ENCODE measurements around the gene VKORC1.

DNA sequence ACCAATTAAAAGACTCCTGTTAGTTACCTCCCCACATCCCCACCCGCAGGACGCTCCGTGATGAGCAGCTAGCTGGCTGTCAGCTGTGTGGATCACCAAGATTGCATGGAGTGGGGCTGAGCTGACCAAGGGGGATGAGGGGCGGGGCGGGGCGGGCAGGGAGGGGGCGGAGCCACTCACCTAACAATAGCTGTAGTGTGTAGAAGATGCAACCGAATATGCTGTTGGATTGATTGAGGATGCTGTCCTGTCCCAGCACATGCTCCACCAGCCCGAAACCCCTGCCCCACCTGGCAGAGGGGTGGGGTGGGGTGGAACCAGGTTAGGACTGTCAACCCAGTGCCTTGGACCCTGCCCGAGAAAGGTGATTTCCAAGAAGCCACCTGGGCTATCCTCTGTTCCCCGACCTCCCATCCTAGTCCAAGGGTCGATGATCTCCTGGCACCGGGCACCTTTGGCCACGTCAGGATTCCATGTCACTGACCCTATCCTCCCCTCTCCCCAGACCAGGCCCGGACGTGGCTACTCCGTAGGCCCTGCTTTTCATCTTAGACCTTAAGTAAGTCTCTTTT is 1.4 kb downstream of the VKORC1 start:
- TF ChIP-seq, protein P1, sequence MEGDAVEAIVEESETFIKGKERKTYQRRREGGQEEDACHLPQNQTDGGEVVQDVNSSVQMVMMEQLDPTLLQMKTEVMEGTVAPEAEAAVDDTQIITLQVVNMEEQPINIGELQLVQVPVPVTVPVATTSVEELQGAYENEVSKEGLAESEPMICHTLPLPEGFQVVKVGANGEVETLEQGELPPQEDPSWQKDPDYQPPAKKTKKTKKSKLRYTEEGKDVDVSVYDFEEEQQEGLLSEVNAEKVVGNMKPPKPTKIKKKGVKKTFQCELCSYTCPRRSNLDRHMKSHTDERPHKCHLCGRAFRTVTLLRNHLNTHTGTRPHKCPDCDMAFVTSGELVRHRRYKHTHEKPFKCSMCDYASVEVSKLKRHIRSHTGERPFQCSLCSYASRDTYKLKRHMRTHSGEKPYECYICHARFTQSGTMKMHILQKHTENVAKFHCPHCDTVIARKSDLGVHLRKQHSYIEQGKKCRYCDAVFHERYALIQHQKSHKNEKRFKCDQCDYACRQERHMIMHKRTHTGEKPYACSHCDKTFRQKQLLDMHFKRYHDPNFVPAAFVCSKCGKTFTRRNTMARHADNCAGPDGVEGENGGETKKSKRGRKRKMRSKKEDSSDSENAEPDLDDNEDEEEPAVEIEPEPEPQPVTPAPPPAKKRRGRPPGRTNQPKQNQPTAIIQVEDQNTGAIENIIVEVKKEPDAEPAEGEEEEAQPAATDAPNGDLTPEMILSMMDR (conservative IDR thresholded peaks at IDR 0.05; ENCODE audit: low read depth, low read length) = no peak
- TF ChIP-seq EZH2 (IDR thresholded peaks at IDR 0.05; ENCODE audit: borderline replicate concordance, low read depth, low read length, poor library complexity, severe bottlenecking) = no peak

Data from A673 (cell line).